Calu3 (cell line): ENCODE results near the gene DDX42. TPM values are rescaled to one million over a fixed set of nuclear protein-coding genes. Genes with fewer than 3 reads are reported as not detected.

Experiments used
- BruUV-seq: library from RNA; stranded (reverse); fragments of 400-500 nt; replicated peaks from 2 replicates; lab custom pipeline; 2021; lab: Mats Ljungman, UMichigan
- CTCF ChIA-PET: fragments of 300-600 bp; sonication (Branson Sonifier 250); formaldehyde crosslinking; loops from one replicate; lab custom pipeline; 2022; ENCODE audit warnings: antibody characterized with exemption; lab: Charles Lee
- DNase-seq: peaks from one replicate; pipeline ENCODE4 v3.0.0; 2022
- H3K27ac Mint-ChIP-seq: one replicate; pipeline ENCODE4 v1.8.0; 2022; ENCODE audit warnings: mixed read lengths; ENCODE audit not compliant: unreplicated experiment
- H3K27me3 Mint-ChIP-seq: one replicate; pipeline ENCODE4 v1.8.0; 2022; ENCODE audit warnings: mixed read lengths; ENCODE audit not compliant: unreplicated experiment
- H3K36me3 Mint-ChIP-seq: one replicate; pipeline ENCODE4 v1.8.0; 2022; ENCODE audit warnings: mild to moderate bottlenecking, moderate library complexity, mixed read lengths; ENCODE audit not compliant: insufficient read depth, unreplicated experiment
- H3K4me1 Mint-ChIP-seq: one replicate; pipeline ENCODE4 v1.8.0; 2022; ENCODE audit warnings: mild to moderate bottlenecking, low read depth, mixed read lengths; ENCODE audit not compliant: unreplicated experiment
- H3K4me3 Mint-ChIP-seq: one replicate; pipeline ENCODE4 v1.8.0; 2022; ENCODE audit warnings: mild to moderate bottlenecking, low read depth, moderate library complexity, mixed read lengths; ENCODE audit not compliant: unreplicated experiment
- H3K9me3 Mint-ChIP-seq: one replicate; pipeline ENCODE4 v1.8.0; 2022; ENCODE audit warnings: low read depth, mixed read lengths; ENCODE audit not compliant: unreplicated experiment
- CTCF ChIP-seq: fragments of 200-600 bp; IDR thresholded peaks from one replicate; pipeline ENCODE4 v1.8.0; 2022; ENCODE audit warnings: antibody characterized with exemption; ENCODE audit not compliant: unreplicated experiment
- intact Hi-C: fragments of 100-400 bp; cut with micrococcal nuclease; formaldehyde crosslinking; loops from one replicate; pipeline ENCODE4 v1.10.0; 2022; ENCODE audit not compliant: unreplicated experiment
- total RNA-seq: library from RNA; stranded (reverse); gene quantifications from 2 replicates; pipeline ENCODE4 v1.2.3, GENCODE V29; 2022

DDX42 gene
- total RNA-seq, 1 experiment from 2014 or later = 99.5 TPM

GRCh38 chr17:63822537-63822936, 48.6 kb downstream of the DDX42 start:
- Mint-ChIP-seq H3K4me1 (peaks cover 29% of the 10 kb centered on the region), H3K27me3 (no peaks in the 10 kb centered on the region), H3K36me3 (peaks cover 89% of the 10 kb centered on the region), H3K9me3 (no peaks in the 10 kb centered on the region), H3K27ac (no peak overlapping the region), H3K4me3 (no peak overlapping the region)
- intact Hi-C loops = no loop called here
- no peak for TF ChIP-seq CTCF
- BruUV-seq = no TSS peak
- CTCF ChIA-PET = no interaction called here
- no peak for DNase-seq

GRCh38 chr17:63823659-63824331, 49.8 kb downstream of the DDX42 start:
- intact Hi-C loops = no loop called here
- peaks cover 85% of the 10 kb centered on the region for H3K36me3 Mint-ChIP-seq
- CTCF ChIA-PET = no interaction called here
- no TSS peak for BruUV-seq
- H3K9me3 Mint-ChIP-seq = no peaks in the 10 kb centered on the region
- H3K4me3 Mint-ChIP-seq = no peak overlapping the region
- no peak overlapping the region for H3K27ac Mint-ChIP-seq
- peaks cover 17% of the 10 kb centered on the region for H3K4me1 Mint-ChIP-seq
- no peaks in the 10 kb centered on the region for H3K27me3 Mint-ChIP-seq
- DNase-seq = no peak
- TF ChIP-seq CTCF = no peak

- H3K4me1 Mint-ChIP-seq = peaks cover 12% of the 10 kb centered on the region
- peaks cover 79% of the 10 kb centered on the region for H3K36me3 Mint-ChIP-seq
- no TSS peak for BruUV-seq
- no peak overlapping the region for H3K27ac Mint-ChIP-seq
- intact Hi-C loops = no loop called here
- CTCF ChIA-PET = no interaction called here
- H3K27me3 Mint-ChIP-seq = no peaks in the 10 kb centered on the region
- H3K9me3 Mint-ChIP-seq = no peaks in the 10 kb centered on the region
- no peak overlapping the region for H3K4me3 Mint-ChIP-seq
- DNase-seq = no peak
- no peak for TF ChIP-seq CTCF
Measured at GRCh38 chr17:63824362-63824761, 50.4 kb downstream of the DDX42 start.

GRCh38 chr17:63826468-63827001, 52.6 kb downstream of the DDX42 start:
- BruUV-seq = TSS peak; percentile 69
- Mint-ChIP-seq H3K27me3 (no peaks in the 10 kb centered on the region), H3K9me3 (no peaks in the 10 kb centered on the region), H3K4me1 (no peaks in the 10 kb centered on the region), H3K4me3 (peak overlapping the region; percentile 99), H3K36me3 (peaks cover 68% of the 10 kb centered on the region), H3K27ac (peak overlapping the region; percentile 97)
- no peak for TF ChIP-seq CTCF
- intact Hi-C loops = no loop called here
- no peak for DNase-seq
- CTCF ChIA-PET = interaction anchor here (0.7 to 1.1 kb wide), 3 partner anchors 15 to 453 kb away, joined by 3 to 5 read pairs (median 4); partner anchors contain the start of genes CCDC47 and DDX42
